Cardiac muscle cell (in vitro differentiated cells and primary cell): ENCODE measurements around the gene ASNSD1. TPM values are rescaled to one million over a fixed set of nuclear protein-coding genes. Genes with fewer than 3 reads are reported as not detected.

Experiments
- DNase-seq, 2 donors: peaks; one replicate each; pipeline versions ENCODE4 v3.0.0 to v3.0.0-alpha.2; 2010 to 2017; ENCODE audit warnings: low read depth in 1 of 2, low spot score in 1 of 2
- H3K27ac ChIP-seq: fragments of 200-600 bp; sonication (generic); 2 replicates; pipeline ENCODE4 v1.5.1; 2016
- H3K27me3 ChIP-seq: fragments of 200-600 bp; sonication (generic); 2 replicates; pipeline ENCODE4 v1.6.0; 2016; ENCODE audit warnings: control low read depth
- H3K36me3 ChIP-seq: fragments of 200-600 bp; sonication (generic); 2 replicates; pipeline ENCODE4 v1.5.1; 2016; ENCODE audit warnings: control low read depth
- H3K4me1 ChIP-seq: fragments of 200-600 bp; sonication (generic); 2 replicates; pipeline ENCODE4 v1.8.1; 2017; ENCODE audit warnings: low read depth, mild to moderate bottlenecking, mixed run types
- H3K4me3 ChIP-seq: fragments of 200-600 bp; sonication (generic); 2 replicates; pipeline ENCODE4 v1.5.1; 2016; ENCODE audit warnings: mild to moderate bottlenecking
- H3K9me3 ChIP-seq: fragments of 200-600 bp; sonication (generic); 2 replicates; pipeline ENCODE4 v1.5.1; 2017; ENCODE audit warnings: low read depth, mild to moderate bottlenecking, control low read depth
- polyA plus RNA-seq: library from polyadenylated mRNA; unstranded; fragments of >200 nt; fragmentation: Nextera tagmentation; extraction: Ambion mirVana; gene quantifications from 2 replicates; pipeline ENCODE4 v1.2.1, GENCODE V29; 2016
- total RNA-seq: library from RNA; depleted of rRNA; stranded (reverse); fragments of >200 nt; gene quantifications from 2 replicates; pipeline ENCODE4 v1.2.3, GENCODE V29; 2016
- TF ChIP-seq, protein P1 (sequence below): IDR thresholded peaks from 2 replicates; pipeline ENCODE4 v1.5.1; 2012; ENCODE audit warnings: low read depth, mild to moderate bottlenecking, low read length

Gene ASNSD1
- total and polyA plus RNA-seq, 2 experiments from 2014 or later = 25.2 to 37.1 TPM

DNA sequence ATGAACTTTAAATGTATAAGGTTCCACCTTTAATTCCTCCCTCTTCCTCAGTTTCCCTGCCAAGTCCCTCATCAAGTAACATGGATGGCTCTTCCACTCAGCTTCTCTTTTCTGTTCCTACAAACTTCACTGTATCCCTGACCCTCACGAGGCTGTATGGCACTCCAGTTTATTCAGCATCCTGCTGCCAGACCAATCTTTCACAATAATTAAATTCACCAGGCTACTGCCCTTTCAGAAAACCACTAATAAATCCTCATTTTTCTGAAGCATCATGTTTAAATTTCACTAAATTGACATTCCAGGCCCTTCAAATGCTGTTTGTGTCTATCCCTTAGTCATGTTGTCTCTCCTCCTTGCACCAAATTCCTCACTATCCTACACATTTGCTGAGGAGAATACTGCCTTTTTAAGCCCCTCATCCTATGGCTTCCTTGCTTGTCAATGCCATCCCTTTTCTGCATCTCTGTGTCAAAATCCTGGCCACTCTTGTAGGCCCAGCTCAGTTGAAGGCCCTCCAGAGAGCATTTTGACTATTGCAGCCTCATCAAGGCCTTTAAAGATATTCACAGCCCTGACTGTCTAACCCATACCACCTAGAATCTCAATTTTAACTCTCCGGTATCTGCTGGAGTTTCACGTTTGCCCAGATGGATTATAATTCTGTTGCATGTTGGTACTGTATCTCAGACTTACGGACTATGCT lies 22.8 kb upstream of the ASNSD1 start:
- DNase-seq = no peak
- TF ChIP-seq, protein P1, sequence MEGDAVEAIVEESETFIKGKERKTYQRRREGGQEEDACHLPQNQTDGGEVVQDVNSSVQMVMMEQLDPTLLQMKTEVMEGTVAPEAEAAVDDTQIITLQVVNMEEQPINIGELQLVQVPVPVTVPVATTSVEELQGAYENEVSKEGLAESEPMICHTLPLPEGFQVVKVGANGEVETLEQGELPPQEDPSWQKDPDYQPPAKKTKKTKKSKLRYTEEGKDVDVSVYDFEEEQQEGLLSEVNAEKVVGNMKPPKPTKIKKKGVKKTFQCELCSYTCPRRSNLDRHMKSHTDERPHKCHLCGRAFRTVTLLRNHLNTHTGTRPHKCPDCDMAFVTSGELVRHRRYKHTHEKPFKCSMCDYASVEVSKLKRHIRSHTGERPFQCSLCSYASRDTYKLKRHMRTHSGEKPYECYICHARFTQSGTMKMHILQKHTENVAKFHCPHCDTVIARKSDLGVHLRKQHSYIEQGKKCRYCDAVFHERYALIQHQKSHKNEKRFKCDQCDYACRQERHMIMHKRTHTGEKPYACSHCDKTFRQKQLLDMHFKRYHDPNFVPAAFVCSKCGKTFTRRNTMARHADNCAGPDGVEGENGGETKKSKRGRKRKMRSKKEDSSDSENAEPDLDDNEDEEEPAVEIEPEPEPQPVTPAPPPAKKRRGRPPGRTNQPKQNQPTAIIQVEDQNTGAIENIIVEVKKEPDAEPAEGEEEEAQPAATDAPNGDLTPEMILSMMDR = no peak
- no peaks in the 10 kb centered on the region for H3K4me1 ChIP-seq
- H3K9me3 ChIP-seq = no peaks in the 10 kb centered on the region
- H3K27ac ChIP-seq = no peak overlapping the region
- no peak overlapping the region for H3K4me3 ChIP-seq
- H3K36me3 ChIP-seq = no peaks in the 10 kb centered on the region
- no peaks in the 10 kb centered on the region for H3K27me3 ChIP-seq

DNA sequence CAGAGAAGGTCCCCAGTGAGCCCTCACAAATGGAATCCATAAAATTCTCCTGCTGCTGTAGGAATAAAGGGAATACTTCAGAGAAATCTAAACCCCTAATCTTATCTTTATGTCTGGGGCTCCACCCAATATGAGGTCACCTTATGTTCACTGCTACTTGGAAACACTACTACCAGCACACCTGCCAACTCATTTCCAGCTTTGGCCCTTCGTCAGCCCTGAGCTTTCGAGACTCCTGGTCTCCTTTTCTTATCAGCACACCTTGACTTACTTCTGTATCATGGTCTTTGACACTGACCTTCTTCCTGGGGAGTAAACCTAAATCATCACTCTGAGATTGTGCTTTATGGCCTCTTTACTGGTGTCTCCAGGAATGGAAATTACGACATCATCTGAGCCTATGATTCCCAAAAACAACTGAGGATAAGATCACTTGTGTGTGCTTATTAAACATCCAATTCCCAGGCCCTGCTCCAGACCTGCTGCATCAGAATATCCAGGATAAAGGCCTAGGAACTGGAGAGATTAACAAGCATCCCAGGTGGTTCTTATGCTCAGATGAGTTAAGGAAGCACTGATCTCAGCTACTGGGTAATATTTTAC lies 22.2 kb upstream of the ASNSD1 start:
- TF ChIP-seq, protein P1 = no peak
- no peaks in the 10 kb centered on the region for H3K4me1 ChIP-seq
- no peak overlapping the region for H3K4me3 ChIP-seq
- no peaks in the 10 kb centered on the region for H3K27me3 ChIP-seq
- DNase-seq = no peak
- no peaks in the 10 kb centered on the region for H3K9me3 ChIP-seq
- H3K27ac ChIP-seq = no peak overlapping the region
- H3K36me3 ChIP-seq = no peaks in the 10 kb centered on the region

DNA sequence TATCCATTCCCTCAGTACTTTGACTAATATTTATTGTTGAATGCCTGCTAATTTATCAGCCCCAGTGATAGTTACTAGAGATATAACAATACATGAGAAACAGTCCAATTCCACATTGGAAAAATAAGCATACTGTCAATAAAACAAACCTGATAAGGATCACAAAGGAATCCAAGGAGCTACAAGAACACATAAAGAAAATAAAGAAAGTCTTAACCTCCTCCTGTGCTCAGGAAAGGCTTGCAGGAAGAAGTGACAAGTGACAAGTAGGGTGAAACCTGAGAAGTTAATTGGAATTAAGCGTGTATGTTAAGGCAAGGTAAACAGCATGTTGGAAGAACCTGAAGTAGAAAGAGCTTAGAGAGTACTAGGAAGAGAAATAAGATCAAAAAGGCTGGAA lies 20.3 kb upstream of the ASNSD1 start:
- Histone ChIP-seq H3K27ac (no peak overlapping the region), H3K9me3 (no peaks in the 10 kb centered on the region)

DNA sequence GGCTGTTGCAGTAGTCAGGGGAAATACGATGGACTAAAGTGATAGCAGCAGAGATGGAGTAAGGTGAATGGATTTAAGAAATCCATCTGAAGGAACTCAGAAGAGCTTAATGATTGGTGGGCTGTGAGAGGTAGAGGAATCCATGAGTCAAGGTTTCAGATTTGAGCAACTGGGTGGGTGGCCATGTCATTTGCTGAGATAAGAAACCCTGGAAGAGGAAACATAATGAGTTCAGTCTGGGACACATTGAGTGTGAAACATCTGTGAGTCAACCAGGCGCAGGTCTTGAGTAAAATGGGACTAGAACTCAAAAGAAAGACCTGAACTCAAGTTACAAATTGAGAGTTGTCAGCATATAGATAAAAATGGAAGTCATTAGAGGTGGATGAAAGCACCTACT lies 19.7 kb upstream of the ASNSD1 start:
- H3K27ac ChIP-seq = no peak overlapping the region
- H3K36me3 ChIP-seq = no peaks in the 10 kb centered on the region
- H3K27me3 ChIP-seq = no peaks in the 10 kb centered on the region
- peak in 1 of 2 donors; percentile 66 for DNase-seq
- TF ChIP-seq, protein P1 = no peak
- no peak overlapping the region for H3K4me3 ChIP-seq
- H3K9me3 ChIP-seq = no peaks in the 10 kb centered on the region
- no peaks in the 10 kb centered on the region for H3K4me1 ChIP-seq

More for the DNA sequence above, 20.3 kb upstream of the ASNSD1 start:
- no peak for DNase-seq
- TF ChIP-seq, protein P1 = no peak
- no peaks in the 10 kb centered on the region for H3K4me1 ChIP-seq
- no peak overlapping the region for H3K4me3 ChIP-seq
- no peaks in the 10 kb centered on the region for H3K36me3 ChIP-seq
- no peaks in the 10 kb centered on the region for H3K27me3 ChIP-seq

DNA sequence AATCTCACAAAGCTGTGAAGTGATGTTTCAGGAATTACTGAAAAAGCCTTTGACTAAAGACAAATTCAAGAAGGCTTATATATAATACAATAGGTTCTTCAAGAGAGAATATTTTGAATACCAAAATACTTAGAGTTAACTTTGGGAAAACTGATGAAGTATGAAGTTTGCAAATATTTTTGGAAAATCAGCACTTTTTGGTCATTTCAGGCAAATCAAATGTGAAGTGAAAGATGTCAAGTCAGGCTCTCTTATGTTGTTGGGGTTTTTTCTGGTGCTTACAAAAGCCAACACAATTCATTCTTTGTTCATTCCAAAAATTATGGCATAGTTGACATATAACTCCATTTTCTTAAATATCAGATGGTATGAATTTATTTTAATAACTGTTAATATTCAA lies 14.7 kb upstream of the ASNSD1 start:
- H3K27me3 ChIP-seq = no peaks in the 10 kb centered on the region
- TF ChIP-seq, protein P1 = no peak
- H3K4me3 ChIP-seq = no peak overlapping the region
- no peaks in the 10 kb centered on the region for H3K4me1 ChIP-seq
- DNase-seq = no peak
- no peaks in the 10 kb centered on the region for H3K36me3 ChIP-seq
- H3K27ac ChIP-seq = no peak overlapping the region
- no peaks in the 10 kb centered on the region for H3K9me3 ChIP-seq
